Measurements from ENCODE around the gene AFF4. TPM values are rescaled to one million over a fixed set of nuclear protein-coding genes. Genes with fewer than 3 reads are reported as not detected.

AFF4 gene
- polyA plus RNA-seq, 1 donor, result 49.1 TPM

- peak in 1 of 2 donors; percentile 61 for DNase-seq
- Histone ChIP-seq H3K4me1 (ENCODE audit: control insufficient read depth, insufficient read depth, low read length) (peaks cover 30% of the 10 kb centered on the region), H3K27me3 (ENCODE audit: control insufficient read depth, insufficient read depth, low read length) (no peaks in the 10 kb centered on the region), H3K27ac (ENCODE audit: low read length) (peak overlapping the region; percentile 88), H3K9me3 (ENCODE audit: control insufficient read depth, low read depth, low read length) (peaks cover 2% of the 10 kb centered on the region), H3K36me3 (ENCODE audit: control insufficient read depth, insufficient read depth, low read length) (peaks cover 38% of the 10 kb centered on the region), H3K4me3 (ENCODE audit: low read length) (no peak overlapping the region)
- WGBS (ENCODE audit: insufficient coverage, low lambda C conversion rate), result no CpG with 5 or more reads among the region's 1 CpG
Measured at GRCh38 chr5:132872788-132873118, 90.7 kb downstream of the AFF4 start.

GRCh38 chr5:132871459-132872284 is 91.8 kb downstream of the AFF4 start:
- no peak for DNase-seq
- no CpG with 5 or more reads among the region's 5 CpGs for WGBS (ENCODE audit: insufficient coverage, low lambda C conversion rate)
- Histone ChIP-seq H3K27me3 (ENCODE audit: control insufficient read depth, insufficient read depth, low read length) (no peaks in the 10 kb centered on the region), H3K27ac (ENCODE audit: low read length) (peak overlapping the region; percentile 88), H3K9me3 (ENCODE audit: control insufficient read depth, low read depth, low read length) (peaks cover 2% of the 10 kb centered on the region), H3K4me3 (ENCODE audit: low read length) (no peak overlapping the region), H3K4me1 (ENCODE audit: control insufficient read depth, insufficient read depth, low read length) (peaks cover 36% of the 10 kb centered on the region), H3K36me3 (ENCODE audit: control insufficient read depth, insufficient read depth, low read length) (peaks cover 38% of the 10 kb centered on the region)

DNA sequence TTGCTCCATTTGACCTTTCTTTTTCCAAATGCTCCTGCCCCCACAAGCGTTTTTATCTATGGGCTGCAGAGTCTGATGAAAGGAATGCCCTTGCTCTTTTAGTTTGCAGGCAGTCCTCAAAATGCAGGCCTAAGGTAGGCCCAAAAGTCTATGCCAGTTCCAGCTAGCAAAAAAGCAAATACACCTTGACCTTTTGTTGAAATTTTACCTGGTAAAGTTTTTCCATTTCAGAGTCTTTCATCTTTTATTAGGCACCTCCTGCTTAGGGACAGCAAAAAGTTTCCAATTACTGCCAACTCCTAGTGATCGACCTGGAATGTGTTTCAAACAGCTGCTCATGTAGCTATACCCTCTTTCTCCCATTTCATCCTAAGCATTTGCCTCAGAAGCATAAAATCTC is 92.6 kb downstream of the AFF4 start:
- H3K27me3 ChIP-seq (ENCODE audit: control insufficient read depth, insufficient read depth, low read length), result no peaks in the 10 kb centered on the region
- H3K4me1 ChIP-seq (ENCODE audit: control insufficient read depth, insufficient read depth, low read length), result peaks cover 39% of the 10 kb centered on the region
- H3K27ac ChIP-seq (ENCODE audit: low read length), result no peak overlapping the region
- H3K4me3 ChIP-seq (ENCODE audit: low read length), result no peak overlapping the region
- 100% methylated on average over 1 of the region's 2 CpGs for WGBS (ENCODE audit: insufficient coverage, low lambda C conversion rate)
- H3K36me3 ChIP-seq (ENCODE audit: control insufficient read depth, insufficient read depth, low read length), result peaks cover 38% of the 10 kb centered on the region
- H3K9me3 ChIP-seq (ENCODE audit: control insufficient read depth, low read depth, low read length), result peaks cover 2% of the 10 kb centered on the region
- no peak for DNase-seq

DNA sequence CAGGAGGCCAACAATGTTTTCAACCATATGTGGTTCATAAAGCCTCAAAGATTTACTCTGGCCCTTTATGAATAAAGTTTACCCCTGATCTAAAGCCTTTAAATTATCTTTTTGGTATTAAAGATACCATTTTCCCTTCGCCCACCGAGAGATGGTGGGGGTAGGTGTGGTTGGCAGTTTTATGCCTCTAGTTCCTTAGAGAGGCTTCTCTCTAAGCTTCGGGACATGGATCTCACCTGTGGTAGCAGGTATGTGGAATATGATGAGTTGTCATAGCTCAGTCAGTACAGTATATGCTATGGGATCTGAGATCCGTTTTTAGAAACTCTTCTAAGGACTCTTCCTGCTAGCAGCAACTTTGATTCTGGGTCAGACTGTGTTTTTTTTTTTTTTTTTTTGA is 94.7 kb downstream of the AFF4 start:
- DNase-seq, result no peak
- Histone ChIP-seq H3K9me3 (ENCODE audit: control insufficient read depth, low read depth, low read length) (no peaks in the 10 kb centered on the region), H3K36me3 (ENCODE audit: control insufficient read depth, insufficient read depth, low read length) (peaks cover 34% of the 10 kb centered on the region), H3K4me3 (ENCODE audit: low read length) (no peak overlapping the region), H3K4me1 (ENCODE audit: control insufficient read depth, insufficient read depth, low read length) (peaks cover 38% of the 10 kb centered on the region), H3K27me3 (ENCODE audit: control insufficient read depth, insufficient read depth, low read length) (no peaks in the 10 kb centered on the region), H3K27ac (ENCODE audit: low read length) (no peak overlapping the region)
- WGBS (ENCODE audit: insufficient coverage, low lambda C conversion rate), result no CpG with 5 or more reads among the region's 4 CpGs

DNA sequence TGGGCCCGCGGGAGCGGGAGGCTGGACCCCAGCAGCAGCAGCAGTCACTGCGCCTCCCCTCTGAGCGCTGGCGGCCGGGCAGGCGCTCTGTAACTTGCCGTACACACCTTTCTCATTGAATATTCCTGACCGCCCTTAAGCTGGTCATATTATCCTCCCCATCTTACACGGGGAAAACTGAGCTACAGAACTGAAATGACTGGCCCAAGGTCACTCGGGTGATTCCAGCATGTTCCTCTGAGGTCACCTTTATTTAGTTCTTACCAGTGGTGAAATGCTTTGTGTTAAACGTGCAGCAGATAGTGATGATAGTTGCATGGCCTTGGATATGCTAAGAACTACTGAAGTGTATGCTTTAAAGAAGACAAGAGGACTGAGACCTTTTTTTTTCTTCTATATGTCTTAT is 96.4 kb downstream of the AFF4 start:
- peaks cover 26% of the 10 kb centered on the region for H3K4me1 ChIP-seq (ENCODE audit: control insufficient read depth, insufficient read depth, low read length)
- no CpG with 5 or more reads among the region's 13 CpGs for whole genome bisulfite sequencing (ENCODE audit: insufficient coverage, low lambda C conversion rate)
- H3K36me3 ChIP-seq (ENCODE audit: control insufficient read depth, insufficient read depth, low read length), result peaks cover 34% of the 10 kb centered on the region
- peak overlapping the region; percentile 95 for H3K27ac ChIP-seq (ENCODE audit: low read length)
- DNase-seq, result no peak
- H3K27me3 ChIP-seq (ENCODE audit: control insufficient read depth, insufficient read depth, low read length), result no peaks in the 10 kb centered on the region
- no peaks in the 10 kb centered on the region for H3K9me3 ChIP-seq (ENCODE audit: control insufficient read depth, low read depth, low read length)
- H3K4me3 ChIP-seq (ENCODE audit: low read length), result peak overlapping the region; percentile 95

GRCh38 chr5:132866342-132867045 is 96.9 kb downstream of the AFF4 start, which contains the start of the genes GDF9 and UQCRQ:
TSS of gene GDF9 (minus strand) at chr5:132866469. CDS start at chr5:132864533, 1,936 bp downstream.
TSS of gene UQCRQ (plus strand) at chr5:132866642. CDS start at chr5:132866882, 240 bp downstream.
- peaks cover 20% of the 10 kb centered on the region for H3K4me1 ChIP-seq (ENCODE audit: control insufficient read depth, insufficient read depth, low read length)
- no peaks in the 10 kb centered on the region for H3K27me3 ChIP-seq (ENCODE audit: control insufficient read depth, insufficient read depth, low read length)
- DNase-seq, result peak; percentile 99
- peaks cover 31% of the 10 kb centered on the region for H3K36me3 ChIP-seq (ENCODE audit: control insufficient read depth, insufficient read depth, low read length)
- H3K27ac ChIP-seq (ENCODE audit: low read length), result peak within 1 kb of the TSS; percentile 95
- H3K9me3 ChIP-seq (ENCODE audit: control insufficient read depth, low read depth, low read length), result no peaks in the 10 kb centered on the region
- H3K4me3 ChIP-seq (ENCODE audit: low read length), result peak within 1 kb of the TSS; percentile 95
- no CpG with 5 or more reads among the region's 55 CpGs for WGBS (ENCODE audit: insufficient coverage, low lambda C conversion rate)

DNA sequence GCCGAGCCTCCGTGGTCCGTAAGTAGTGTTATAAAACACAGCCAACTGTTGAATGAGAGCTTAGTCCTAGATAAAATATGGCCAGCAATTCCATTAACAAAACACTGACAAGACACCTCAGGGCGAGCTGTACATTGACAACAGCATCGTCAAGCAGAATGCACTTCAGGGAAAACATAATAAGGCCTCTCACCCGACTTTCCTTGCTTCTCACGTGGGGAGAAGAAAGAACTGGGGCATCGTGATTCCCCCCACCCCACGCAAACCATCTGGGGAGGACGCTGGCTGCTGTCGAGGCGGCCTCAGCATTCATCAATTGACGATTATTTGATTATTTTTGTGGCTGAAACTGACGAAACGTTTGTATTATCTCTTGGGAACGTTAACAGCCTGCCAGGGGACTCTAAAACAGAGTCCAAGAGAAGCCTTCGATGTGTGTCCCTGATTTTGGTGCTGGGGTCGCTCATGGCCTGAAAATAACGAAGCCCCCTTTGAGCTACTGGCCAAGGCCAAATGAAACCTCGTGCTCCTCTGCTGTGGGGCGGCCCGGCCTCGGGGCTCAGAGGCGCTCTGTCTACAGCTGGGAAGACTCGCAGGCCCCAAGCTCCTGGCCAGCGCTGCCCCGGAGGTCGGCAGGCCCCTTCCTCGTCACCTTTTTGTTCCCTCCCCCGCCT is 97.6 kb downstream of the AFF4 start:
- WGBS (ENCODE audit: insufficient coverage, low lambda C conversion rate), result no CpG with 5 or more reads among the region's 30 CpGs
- Histone ChIP-seq H3K27me3 (ENCODE audit: control insufficient read depth, insufficient read depth, low read length) (no peaks in the 10 kb centered on the region), H3K27ac (ENCODE audit: low read length) (peak overlapping the region; percentile 95), H3K9me3 (ENCODE audit: control insufficient read depth, low read depth, low read length) (no peaks in the 10 kb centered on the region), H3K4me3 (ENCODE audit: low read length) (peak overlapping the region; percentile 95), H3K4me1 (ENCODE audit: control insufficient read depth, insufficient read depth, low read length) (peaks cover 16% of the 10 kb centered on the region), H3K36me3 (ENCODE audit: control insufficient read depth, insufficient read depth, low read length) (peaks cover 26% of the 10 kb centered on the region)
- no peak for DNase-seq

DNA sequence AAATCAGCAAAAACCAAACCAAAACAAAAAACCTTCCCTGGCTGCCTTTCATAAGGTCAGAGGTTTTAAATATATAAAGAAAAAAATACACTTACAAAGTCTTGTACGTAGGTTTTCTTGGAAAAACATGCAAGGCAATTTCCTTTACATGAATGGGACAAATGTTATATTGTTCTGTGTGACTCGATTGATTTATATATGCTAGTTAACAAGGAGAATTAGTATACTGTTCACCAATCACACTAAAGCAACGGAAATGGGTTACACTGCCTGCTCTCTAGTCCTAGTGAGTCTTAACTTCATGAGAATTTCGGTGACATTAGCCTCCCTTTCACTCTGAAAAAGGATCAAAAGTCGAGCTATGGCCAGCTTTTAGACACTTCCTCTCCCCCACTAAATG is 102.7 kb downstream of the AFF4 start:
- Histone ChIP-seq H3K27ac (ENCODE audit: low read length) (no peak overlapping the region), H3K36me3 (ENCODE audit: control insufficient read depth, insufficient read depth, low read length) (no peaks in the 10 kb centered on the region), H3K4me3 (ENCODE audit: low read length) (no peak overlapping the region), H3K27me3 (ENCODE audit: control insufficient read depth, insufficient read depth, low read length) (no peaks in the 10 kb centered on the region), H3K4me1 (ENCODE audit: control insufficient read depth, insufficient read depth, low read length) (peaks cover 6% of the 10 kb centered on the region), H3K9me3 (ENCODE audit: control insufficient read depth, low read depth, low read length) (no peaks in the 10 kb centered on the region)
- no CpG with 5 or more reads among the region's 5 CpGs for WGBS (ENCODE audit: insufficient coverage, low lambda C conversion rate)
- DNase-seq, result no peak

- H3K4me3 ChIP-seq (ENCODE audit: low read length), result no peak overlapping the region
- no peak for DNase-seq
- H3K36me3 ChIP-seq (ENCODE audit: control insufficient read depth, insufficient read depth, low read length), result no peaks in the 10 kb centered on the region
- H3K4me1 ChIP-seq (ENCODE audit: control insufficient read depth, insufficient read depth, low read length), result peaks cover 3% of the 10 kb centered on the region
- no peaks in the 10 kb centered on the region for H3K27me3 ChIP-seq (ENCODE audit: control insufficient read depth, insufficient read depth, low read length)
- no peaks in the 10 kb centered on the region for H3K9me3 ChIP-seq (ENCODE audit: control insufficient read depth, low read depth, low read length)
- WGBS (ENCODE audit: insufficient coverage, low lambda C conversion rate), result 100% methylated on average over 1 of the region's 2 CpGs
- H3K27ac ChIP-seq (ENCODE audit: low read length), result no peak overlapping the region
Measured at GRCh38 chr5:132859889-132860437, 103.5 kb downstream of the AFF4 start.

DNA sequence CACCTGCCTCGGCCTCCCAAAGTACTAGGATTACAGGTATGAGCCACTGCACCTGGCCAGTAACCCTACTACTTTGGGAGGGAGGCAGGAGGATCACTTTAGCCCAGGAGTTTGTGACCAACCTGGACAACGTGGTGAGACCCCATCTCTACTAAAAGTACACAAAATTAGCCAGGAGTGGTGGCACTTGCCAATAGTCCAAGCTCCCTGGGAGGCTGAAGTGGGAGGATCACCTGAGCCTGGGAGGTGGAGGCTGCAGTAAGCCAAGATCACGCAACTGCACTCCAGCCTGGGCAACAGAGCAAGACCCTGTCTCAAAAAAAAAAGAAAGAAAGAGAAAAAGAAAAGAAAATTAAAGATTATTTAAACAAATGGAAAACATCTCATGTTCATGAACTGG is 107.4 kb downstream of the AFF4 start:
- no peaks in the 10 kb centered on the region for H3K27me3 ChIP-seq (ENCODE audit: control insufficient read depth, insufficient read depth, low read length)
- no peaks in the 10 kb centered on the region for H3K36me3 ChIP-seq (ENCODE audit: control insufficient read depth, insufficient read depth, low read length)
- no peaks in the 10 kb centered on the region for H3K9me3 ChIP-seq (ENCODE audit: control insufficient read depth, low read depth, low read length)
- DNase-seq, result no peak
- WGBS (ENCODE audit: insufficient coverage, low lambda C conversion rate), result no CpG with 5 or more reads among the region's 3 CpGs
- H3K4me1 ChIP-seq (ENCODE audit: control insufficient read depth, insufficient read depth, low read length), result no peaks in the 10 kb centered on the region
- no peak overlapping the region for H3K4me3 ChIP-seq (ENCODE audit: low read length)
- H3K27ac ChIP-seq (ENCODE audit: low read length), result no peak overlapping the region

Data from large intestine (tissue), 3 donors.